B cell (primary cell): ENCODE data around the gene RBM33. TPM values are rescaled to one million over a fixed set of nuclear protein-coding genes. Genes with fewer than 3 reads are reported as not detected.

Experiments
- ATAC-seq: fragments of 200-7000 bp; cut with Tn5 transposase; one replicate; pipeline ENCODE4 v1.10.0; 2021; ENCODE audit warnings: low read depth, mild to moderate bottlenecking, moderate number of reproducible peaks, moderate library complexity
- CTCF ChIA-PET: fragments of 350-600 bp; sonication (Branson Sonifier 250); formaldehyde crosslinking; loops from one replicate; lab custom pipeline; 2021; ENCODE audit warnings: antibody characterized with exemption, inconsistent platforms; lab: Charles Lee
- POLR2A ChIA-PET: fragments of 350-600 bp; sonication (Branson Sonifier 250); formaldehyde crosslinking; loops from one replicate; lab custom pipeline; 2021; ENCODE audit warnings: antibody characterized with exemption; lab: Charles Lee
- DNase-seq: peaks from one replicate; pipeline ENCODE4 v3.0.0; 2013
- H2AFZ ChIP-seq: 2 replicates; pipeline ENCODE4 v1.6.1; 2012; ENCODE audit warnings: mild to moderate bottlenecking, low read depth, low read length; ENCODE audit not compliant: insufficient read depth, poor library complexity, severe bottlenecking
- H3K27ac ChIP-seq, 2 donors: 1 replicate in 1 of 2; 2 replicates in 1 of 2; pipeline ENCODE4 v1.5.1; 2012 to 2013; ENCODE audit warnings: low read length in 2 of 2, mild to moderate bottlenecking in 2 of 2, moderate library complexity in 1 of 2
- H3K27me3 ChIP-seq, 4 experiments: fragments of 200-600 bp in 1 of 4; sonication (generic) in 1 of 4; replicated peaks in 1 of 4; 1 replicate in 2 of 4; 2 replicates in 2 of 4; pipeline versions ENCODE4 v1.6.1 to v1.7.0; 2013 to 2016; ENCODE audit warnings: low read length in 3 of 4, mild to moderate bottlenecking in 2 of 4, mixed read lengths in 1 of 4, moderate library complexity in 1 of 4; ENCODE audit not compliant: insufficient read depth in 4 of 4, control insufficient read depth in 3 of 4; ENCODE audit errors: control extremely low read depth in 1 of 4
- H3K36me3 ChIP-seq, 2 experiments: replicated peaks in 1 of 2; 1 replicate in 1 of 2; 2 replicates in 1 of 2; pipeline versions ENCODE4 v1.6.1 to v1.7.1; 2013; ENCODE audit warnings: low read length in 1 of 2; ENCODE audit not compliant: insufficient read depth in 2 of 2, control insufficient read depth in 1 of 2; ENCODE audit errors: control extremely low read depth in 1 of 2, extremely low read depth in 1 of 2
- H3K4me1 ChIP-seq, 2 donors: fragments of 200-600 bp in 1 of 2; sonication (generic) in 1 of 2; 1 replicate in 1 of 2; 2 replicates in 1 of 2; pipeline versions ENCODE4 v1.5.1 to v1.6.1; 2013 to 2017; ENCODE audit warnings: low read length in 2 of 2; ENCODE audit not compliant: control insufficient read depth in 2 of 2, insufficient read depth in 2 of 2
- H3K4me2 ChIP-seq: replicated peaks from 2 replicates; pipeline ENCODE3; 2012; ENCODE audit warnings: mild to moderate bottlenecking, low read depth, low read length; ENCODE audit not compliant: poor library complexity, severe bottlenecking
- H3K4me3 ChIP-seq, 5 experiments: fragments of 200-600 bp in 1 of 5; sonication (generic) in 1 of 5; 1 replicate in 3 of 5; 2 replicates in 2 of 5; pipeline versions ENCODE4 v1.5.1 to v1.7.0; 2011 to 2016; ENCODE audit warnings: low read length in 4 of 5, mild to moderate bottlenecking in 4 of 5, low read depth in 2 of 5, control low read depth in 1 of 5, moderate library complexity in 1 of 5; ENCODE audit not compliant: insufficient read depth in 1 of 5; ENCODE audit errors: control extremely low read depth in 1 of 5, extremely low read depth in 1 of 5
- H3K79me2 ChIP-seq: fragments of 200-600 bp; sonication (generic); one replicate; pipeline ENCODE4 v1.6.0; 2016; ENCODE audit warnings: low read length; ENCODE audit not compliant: control insufficient read depth, insufficient read depth
- H3K9ac ChIP-seq: fragments of 200-600 bp; sonication (generic); 2 replicates; pipeline ENCODE4 v1.6.1; 2017; ENCODE audit warnings: mild to moderate bottlenecking, low read length, moderate library complexity
- H3K9me3 ChIP-seq, 3 donors: one replicate each; pipeline versions ENCODE4 v1.6.1 to v1.7.1; 2013; ENCODE audit warnings: low read length in 2 of 3; ENCODE audit not compliant: control insufficient read depth in 2 of 3, insufficient read depth in 1 of 3; ENCODE audit errors: control extremely low read depth in 1 of 3
- H4K20me1 ChIP-seq: 2 replicates; pipeline ENCODE4 v1.6.0; 2012; ENCODE audit warnings: mild to moderate bottlenecking, low read length; ENCODE audit not compliant: insufficient read depth, control insufficient read depth, poor library complexity, severe bottlenecking
- H3K27ac Mint-ChIP-seq: one replicate; pipeline ENCODE4 v1.8.0; 2021; ENCODE audit warnings: mixed read lengths
- H3K27me3 Mint-ChIP-seq: one replicate; pipeline ENCODE4 v1.8.0; 2021; ENCODE audit warnings: mixed read lengths
- H3K4me1 Mint-ChIP-seq: one replicate; pipeline ENCODE4 v1.8.0; 2021; ENCODE audit warnings: mixed read lengths
- H3K4me3 Mint-ChIP-seq: one replicate; pipeline ENCODE4 v1.8.0; 2021; ENCODE audit warnings: mixed read lengths
- H3K9me3 Mint-ChIP-seq: one replicate; pipeline ENCODE4 v1.8.0; 2022; ENCODE audit warnings: mixed read lengths; ENCODE audit not compliant: insufficient read depth
- EZH2 ChIP-seq: IDR thresholded peaks from 2 replicates; pipeline ENCODE4 v1.6.1; 2012; ENCODE audit warnings: borderline replicate concordance, low read depth, mild to moderate bottlenecking, moderate library complexity, low read length; ENCODE audit not compliant: insufficient read depth, poor library complexity, severe bottlenecking
- WGBS: methylation state at CpG from one replicate; pipeline ENCODE4 v1.1.5; 2013; ENCODE audit warnings: missing lambda C conversion rate; ENCODE audit not compliant: insufficient coverage; 5-methylcytosine and 5-hydroxymethylcytosine counted together
- intact Hi-C: fragments of 100-400 bp; cut with micrococcal nuclease; formaldehyde crosslinking; loops from one replicate; pipeline ENCODE4 v1.10.0; 2022
- polyA plus RNA-seq: library from polyadenylated mRNA; depleted of rRNA; stranded (reverse); fragments of >200 nt; gene quantifications from 2 replicates; pipeline ENCODE4 v1.2.3, GENCODE V29; 2012
- total RNA-seq, 2 donors: library from RNA; stranded (reverse); fragments of 120-200 nt in 1 of 2; gene quantifications; 1 replicate in 1 of 2; 2 replicates in 1 of 2; pipeline versions ENCODE4 v1.2.3 to v1.2.4, GENCODE V29; 2013 to 2022
- TF ChIP-seq, protein P1 (sequence below): fragments of 200-600 bp; IDR thresholded peaks from one replicate; pipeline ENCODE4 v1.8.0; 2022; ENCODE audit warnings: antibody characterized with exemption, mild to moderate bottlenecking

RBM33 gene
- total and polyA plus RNA-seq, 2 donors (not counting 1 experiment from before 2014, with no cell fraction given) = 33.5 to 189 TPM

DNA sequence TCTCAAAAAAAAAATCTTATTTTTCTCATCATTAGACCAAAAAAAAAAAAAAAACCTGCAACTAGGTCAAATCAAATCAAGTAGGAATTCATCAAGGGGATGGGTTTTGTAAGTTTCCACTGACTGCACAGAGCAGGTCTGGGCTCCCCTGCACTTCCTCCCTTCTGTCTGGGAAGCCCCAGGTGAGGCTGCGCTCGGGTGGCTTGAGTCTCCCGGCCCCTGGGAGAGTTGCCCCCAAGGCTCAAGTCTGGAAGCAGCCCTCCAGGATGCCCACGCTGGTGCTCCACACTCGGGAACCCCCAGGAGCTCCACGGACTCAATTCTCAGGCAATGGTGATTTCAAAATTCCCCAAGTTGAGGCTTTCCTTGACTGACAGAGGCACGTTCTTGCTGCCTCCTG lies 41.7 kb upstream of the RBM33 start:
- POLR2A ChIA-PET = no interaction called here
- H3K27ac Mint-ChIP-seq = no peak overlapping the region
- H3K79me2 ChIP-seq = no peaks in the 10 kb centered on the region
- ATAC-seq = no peak
- peaks cover 24% of the 10 kb centered on the region for H3K27me3 Mint-ChIP-seq
- TF ChIP-seq EZH2 = no peak
- TF ChIP-seq, protein P1, sequence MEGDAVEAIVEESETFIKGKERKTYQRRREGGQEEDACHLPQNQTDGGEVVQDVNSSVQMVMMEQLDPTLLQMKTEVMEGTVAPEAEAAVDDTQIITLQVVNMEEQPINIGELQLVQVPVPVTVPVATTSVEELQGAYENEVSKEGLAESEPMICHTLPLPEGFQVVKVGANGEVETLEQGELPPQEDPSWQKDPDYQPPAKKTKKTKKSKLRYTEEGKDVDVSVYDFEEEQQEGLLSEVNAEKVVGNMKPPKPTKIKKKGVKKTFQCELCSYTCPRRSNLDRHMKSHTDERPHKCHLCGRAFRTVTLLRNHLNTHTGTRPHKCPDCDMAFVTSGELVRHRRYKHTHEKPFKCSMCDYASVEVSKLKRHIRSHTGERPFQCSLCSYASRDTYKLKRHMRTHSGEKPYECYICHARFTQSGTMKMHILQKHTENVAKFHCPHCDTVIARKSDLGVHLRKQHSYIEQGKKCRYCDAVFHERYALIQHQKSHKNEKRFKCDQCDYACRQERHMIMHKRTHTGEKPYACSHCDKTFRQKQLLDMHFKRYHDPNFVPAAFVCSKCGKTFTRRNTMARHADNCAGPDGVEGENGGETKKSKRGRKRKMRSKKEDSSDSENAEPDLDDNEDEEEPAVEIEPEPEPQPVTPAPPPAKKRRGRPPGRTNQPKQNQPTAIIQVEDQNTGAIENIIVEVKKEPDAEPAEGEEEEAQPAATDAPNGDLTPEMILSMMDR = no peak
- CTCF ChIA-PET = interaction anchor here (1.0 kb wide), 1 partner anchor 9 kb away, joined by 3 read pairs; no protein-coding TSS in a partner anchor
- 60% methylated on average over 7 of the region's 7 CpGs for WGBS
- no peak overlapping the region for H3K4me3 ChIP-seq
- no peak overlapping the region for H2AFZ ChIP-seq
- DNase-seq = no peak
- H3K4me1 ChIP-seq = peaks cover 3 to 4% of the 10 kb centered on the region in 2 donors
- H3K4me3 Mint-ChIP-seq = no peak overlapping the region
- H3K27ac ChIP-seq = no peak overlapping the region
- H3K36me3 ChIP-seq = no peaks in the 10 kb centered on the region
- H3K4me1 Mint-ChIP-seq = peaks cover 3% of the 10 kb centered on the region
- H3K9me3 Mint-ChIP-seq = no peaks in the 10 kb centered on the region
- H3K9me3 ChIP-seq = no peaks in the 10 kb centered on the region
- intact Hi-C loops = no loop called here
- no peaks in the 10 kb centered on the region for H4K20me1 ChIP-seq
- H3K4me2 ChIP-seq = no peak overlapping the region
- H3K9ac ChIP-seq = no peak overlapping the region
- H3K27me3 ChIP-seq = peaks cover 0 to 10% (median 8%) of the 10 kb centered on the region in 4 experiments

- Histone ChIP-seq H3K4me2 (no peak overlapping the region), H3K4me3 (no peak overlapping the region), H3K9ac (no peak overlapping the region), H3K27ac (no peak overlapping the region), H4K20me1 (no peaks in the 10 kb centered on the region), H3K79me2 (no peaks in the 10 kb centered on the region), H2AFZ (no peak overlapping the region), H3K9me3 (no peaks in the 10 kb centered on the region), H3K27me3 (peaks cover 0 to 10% (median 8%) of the 10 kb centered on the region in 4 experiments), H3K4me1 (peaks cover 3 to 4% of the 10 kb centered on the region in 2 donors), H3K36me3 (no peaks in the 10 kb centered on the region)
- H3K9me3 Mint-ChIP-seq = no peaks in the 10 kb centered on the region
- intact Hi-C loops = no loop called here
- no peak overlapping the region for H3K4me3 Mint-ChIP-seq
- peaks cover 25% of the 10 kb centered on the region for H3K27me3 Mint-ChIP-seq
- no peak overlapping the region for H3K27ac Mint-ChIP-seq
- DNase-seq = no peak
- WGBS = 72% methylated on average over 19 of the region's 19 CpGs
- no peak for ATAC-seq
- ChIA-PET CTCF (interaction anchor here (1.0 kb wide), 1 partner anchor 9 kb away, joined by 3 read pairs; no protein-coding TSS in a partner anchor), POLR2A (no interaction called here)
- peaks cover 3% of the 10 kb centered on the region for H3K4me1 Mint-ChIP-seq
- TF ChIP-seq EZH2 = no peak
- TF ChIP-seq, protein P1 = no peak
These were observed 41.1 kb upstream of the RBM33 start for GRCh38 chr7:155603205-155603857.
